Skeletal muscle satellite cell (primary cell): ENCODE measurements around the gene C1QTNF4.

ENCODE experiments used
- H3K27me3 ChIP-seq: 2 replicates; pipeline ENCODE4 v1.7.0; 2013; ENCODE audit warnings: low read length; ENCODE audit not compliant: control insufficient read depth, insufficient read depth
- H3K36me3 ChIP-seq: 2 replicates; pipeline ENCODE4 v1.7.0; 2013; ENCODE audit warnings: mild to moderate bottlenecking, control low read depth, low read length; ENCODE audit not compliant: insufficient read depth
- H3K4me1 ChIP-seq: 2 replicates; pipeline ENCODE4 v1.7.0; 2013; ENCODE audit warnings: low read length; ENCODE audit not compliant: control insufficient read depth, insufficient read depth
- H3K4me2 ChIP-seq: 2 replicates; pipeline ENCODE4 v1.7.0; 2013; ENCODE audit warnings: mild to moderate bottlenecking, low read length
- H3K4me3 ChIP-seq: 2 replicates; pipeline ENCODE4 v1.7.0; 2013; ENCODE audit warnings: low read length
- H3K9ac ChIP-seq: 2 replicates; pipeline ENCODE4 v1.7.0; 2013; ENCODE audit warnings: mild to moderate bottlenecking, low read depth, low read length, moderate library complexity
- H3K9me3 ChIP-seq: replicated peaks from 2 replicates; pipeline ENCODE4 v1.7.0; 2013; ENCODE audit warnings: mild to moderate bottlenecking, control low read depth, low read length

C1QTNF4 gene

GRCh38 chr11:47578524-47579494 lies 15.4 kb downstream of the C1QTNF4 start, which contains the start of the genes KBTBD4 and NDUFS3:
KBTBD4 (minus strand) TSS chr11:47578970; CDS start chr11:47578951, 19 bp downstream.
NDUFS3 (plus strand) TSS chr11:47579074; CDS start chr11:47579092, 18 bp downstream.
- Histone ChIP-seq H3K4me2 (peak within 1 kb of the TSS; percentile 96), H3K36me3 (peaks cover 45% of the 10 kb centered on the region), H3K27me3 (no peaks in the 10 kb centered on the region), H3K9me3 (no peaks in the 10 kb centered on the region), H3K4me1 (peaks cover 16% of the 10 kb centered on the region), H3K9ac (peak within 1 kb of the TSS; percentile 94), H3K4me3 (peak within 1 kb of the TSS; percentile 92)

GRCh38 chr11:47577460-47578041 lies 16.7 kb downstream of the C1QTNF4 start:
- Histone ChIP-seq H3K4me2 (peak overlapping the region; percentile 96), H3K9me3 (no peaks in the 10 kb centered on the region), H3K4me3 (peak overlapping the region; percentile 92), H3K4me1 (peaks cover 24% of the 10 kb centered on the region), H3K27me3 (no peaks in the 10 kb centered on the region), H3K9ac (peak overlapping the region; percentile 94), H3K36me3 (peaks cover 46% of the 10 kb centered on the region)

- no peak overlapping the region for H3K9ac ChIP-seq
- H3K9me3 ChIP-seq = no peaks in the 10 kb centered on the region
- H3K4me2 ChIP-seq = peak overlapping the region; percentile 42
- H3K4me3 ChIP-seq = no peak overlapping the region
- peaks cover 48% of the 10 kb centered on the region for H3K36me3 ChIP-seq
- H3K4me1 ChIP-seq = peaks cover 29% of the 10 kb centered on the region
- no peaks in the 10 kb centered on the region for H3K27me3 ChIP-seq
These were observed 20.9 kb downstream of the C1QTNF4 start for GRCh38 chr11:47573321-47573720.

GRCh38 chr11:47572715-47573255 lies 21.4 kb downstream of the C1QTNF4 start:
- peak overlapping the region; percentile 55 for H3K9ac ChIP-seq
- no peaks in the 10 kb centered on the region for H3K27me3 ChIP-seq
- H3K4me3 ChIP-seq = no peak overlapping the region
- H3K9me3 ChIP-seq = no peaks in the 10 kb centered on the region
- H3K4me1 ChIP-seq = peaks cover 26% of the 10 kb centered on the region
- peaks cover 48% of the 10 kb centered on the region for H3K36me3 ChIP-seq
- peak overlapping the region; percentile 42 for H3K4me2 ChIP-seq

- Histone ChIP-seq H3K27me3 (no peaks in the 10 kb centered on the region), H3K4me2 (peak overlapping the region; percentile 42), H3K9ac (peak overlapping the region; percentile 55), H3K4me1 (peaks cover 21% of the 10 kb centered on the region), H3K36me3 (peaks cover 44% of the 10 kb centered on the region), H3K9me3 (no peaks in the 10 kb centered on the region), H3K4me3 (no peak overlapping the region)
These were observed 22.3 kb downstream of the C1QTNF4 start for GRCh38 chr11:47571895-47572294.

- Histone ChIP-seq H3K27me3 (no peaks in the 10 kb centered on the region), H3K4me1 (peaks cover 21% of the 10 kb centered on the region), H3K9ac (no peak overlapping the region), H3K9me3 (no peaks in the 10 kb centered on the region), H3K4me3 (no peak overlapping the region), H3K36me3 (peaks cover 42% of the 10 kb centered on the region), H3K4me2 (no peak overlapping the region)
These were observed 22.9 kb downstream of the C1QTNF4 start for GRCh38 chr11:47571357-47571729.

GRCh38 chr11:47570651-47571356 lies 23.4 kb downstream of the C1QTNF4 start:
- peaks cover 21% of the 10 kb centered on the region for H3K4me1 ChIP-seq
- peaks cover 42% of the 10 kb centered on the region for H3K36me3 ChIP-seq
- H3K9me3 ChIP-seq = no peaks in the 10 kb centered on the region
- no peak overlapping the region for H3K9ac ChIP-seq
- H3K27me3 ChIP-seq = no peaks in the 10 kb centered on the region
- H3K4me3 ChIP-seq = no peak overlapping the region
- H3K4me2 ChIP-seq = no peak overlapping the region

GRCh38 chr11:47569646-47570045 lies 24.6 kb downstream of the C1QTNF4 start:
- H3K36me3 ChIP-seq = peaks cover 38% of the 10 kb centered on the region
- H3K4me3 ChIP-seq = no peak overlapping the region
- H3K4me2 ChIP-seq = no peak overlapping the region
- H3K27me3 ChIP-seq = no peaks in the 10 kb centered on the region
- peaks cover 26% of the 10 kb centered on the region for H3K4me1 ChIP-seq
- H3K9ac ChIP-seq = no peak overlapping the region
- no peaks in the 10 kb centered on the region for H3K9me3 ChIP-seq

GRCh38 chr11:47566149-47566698 lies 28.0 kb downstream of the C1QTNF4 start:
- Histone ChIP-seq H3K9ac (peak overlapping the region; percentile 99), H3K27me3 (no peaks in the 10 kb centered on the region)

GRCh38 chr11:47565340-47566148 lies 28.7 kb downstream of the C1QTNF4 start, which contains the start of gene PTPMT1:
PTPMT1 (plus strand) TSS chr11:47565599; CDS start chr11:47565623, 24 bp downstream.
- H3K27me3 ChIP-seq = no peaks in the 10 kb centered on the region
- peaks cover 8% of the 10 kb centered on the region for H3K4me1 ChIP-seq
- peak within 1 kb of the TSS; percentile 99 for H3K4me2 ChIP-seq
- H3K36me3 ChIP-seq = peaks cover 6% of the 10 kb centered on the region
- H3K4me3 ChIP-seq = peak within 1 kb of the TSS; percentile 99
- no peaks in the 10 kb centered on the region for H3K9me3 ChIP-seq
- peak within 1 kb of the TSS; percentile 99 for H3K9ac ChIP-seq

More at GRCh38 chr11:47566149-47566698, 28.0 kb downstream of the C1QTNF4 start:
- peak overlapping the region; percentile 99 for H3K4me3 ChIP-seq
- H3K4me2 ChIP-seq = peak overlapping the region; percentile 99
- H3K4me1 ChIP-seq = peaks cover 8% of the 10 kb centered on the region
- no peaks in the 10 kb centered on the region for H3K9me3 ChIP-seq
- H3K36me3 ChIP-seq = peaks cover 9% of the 10 kb centered on the region
